ENCODE measurements around the gene STMND1.

STMND1 gene

DNA sequence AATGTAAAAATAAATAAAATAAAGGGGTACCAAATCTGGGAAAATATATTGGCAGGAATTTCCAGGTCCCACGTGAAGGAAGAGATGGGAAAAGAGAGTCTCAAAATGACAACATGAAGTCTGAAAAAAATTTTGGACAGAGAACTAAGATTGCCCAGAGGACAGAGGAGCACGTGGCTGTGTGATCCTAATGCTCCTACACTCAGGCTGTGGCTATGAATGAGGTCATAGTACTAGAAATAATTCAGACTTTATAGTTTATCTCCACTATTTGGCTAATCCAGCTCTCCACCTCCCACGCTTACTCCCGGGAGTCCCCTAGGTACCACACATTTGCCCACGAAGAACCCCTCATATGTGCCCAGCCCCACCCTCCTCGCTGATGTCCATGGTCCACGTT, 42.8 kb upstream of the STMND1 start:
- TF ChIP-seq FOXM1 (IDR thresholded peaks at IDR 0.05; ENCODE audit: borderline replicate concordance, low read depth) (no peak), TAF1 (IDR thresholded peaks at IDR 0.05; ENCODE audit: low read depth) (no peak), MAX (IDR thresholded peaks at IDR 0.05) (no peak), YY1 (IDR thresholded peaks at IDR 0.05; ENCODE audit: low read depth) (no peak), CREB1 (IDR thresholded peaks at IDR 0.05; ENCODE audit: low read depth) (no peak)
- TF ChIP-seq, protein P1, sequence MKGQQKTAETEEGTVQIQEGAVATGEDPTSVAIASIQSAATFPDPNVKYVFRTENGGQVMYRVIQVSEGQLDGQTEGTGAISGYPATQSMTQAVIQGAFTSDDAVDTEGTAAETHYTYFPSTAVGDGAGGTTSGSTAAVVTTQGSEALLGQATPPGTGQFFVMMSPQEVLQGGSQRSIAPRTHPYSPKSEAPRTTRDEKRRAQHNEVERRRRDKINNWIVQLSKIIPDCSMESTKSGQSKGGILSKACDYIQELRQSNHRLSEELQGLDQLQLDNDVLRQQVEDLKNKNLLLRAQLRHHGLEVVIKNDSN (IDR thresholded peaks at IDR 0.05) = no peak

- TF ChIP-seq MAX (IDR thresholded peaks at IDR 0.05) (no peak), CREB1 (IDR thresholded peaks at IDR 0.05; ENCODE audit: low read depth) (no peak)
These were observed 42.0 kb upstream of the STMND1 start for GRCh38 chr6:17059850-17060249.

DNA sequence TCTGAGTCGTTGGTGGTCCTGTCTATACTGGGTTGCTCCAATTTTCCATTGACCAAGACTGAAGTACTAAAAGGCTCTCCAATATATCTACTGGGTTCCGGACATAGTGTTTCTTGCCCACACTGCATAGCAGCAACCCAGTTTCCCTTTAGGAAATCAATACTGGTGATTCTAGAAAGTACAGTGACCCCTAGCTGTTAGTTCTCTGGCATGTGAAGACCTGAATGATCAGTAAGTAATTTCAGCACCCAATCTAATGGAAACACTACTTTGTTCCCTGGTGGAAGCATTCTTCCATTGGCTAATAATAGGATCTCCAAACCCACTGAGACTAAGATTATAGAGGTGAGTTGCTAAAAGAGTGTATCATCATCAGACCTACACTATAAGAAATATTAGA, 40.8 kb upstream of the STMND1 start:
- TF ChIP-seq CEBPB (IDR thresholded peaks at IDR 0.05) (no peak), TEAD4 (IDR thresholded peaks at IDR 0.05) (no peak), MAX (IDR thresholded peaks at IDR 0.05) (no peak), EGR1 (IDR thresholded peaks at IDR 0.05) (no peak), TCF12 (IDR thresholded peaks at IDR 0.05; ENCODE audit: low read depth) (no peak), FOXM1 (IDR thresholded peaks at IDR 0.05; ENCODE audit: borderline replicate concordance, low read depth) (no peak), REST (IDR thresholded peaks at IDR 0.05; ENCODE audit: low read depth) (no peak)

- TF ChIP-seq CREB1 (IDR thresholded peaks at IDR 0.05; ENCODE audit: low read depth) (no peak), ZBTB7A (IDR thresholded peaks at IDR 0.05; ENCODE audit: low read depth) (no peak), EP300 (IDR thresholded peaks at IDR 0.05; ENCODE audit: borderline replicate concordance) (no peak), TCF12 (IDR thresholded peaks at IDR 0.05; ENCODE audit: low read depth) (no peak), CEBPB (IDR thresholded peaks at IDR 0.05) (no peak), EGR1 (IDR thresholded peaks at IDR 0.05) (no peak), TEAD4 (IDR thresholded peaks at IDR 0.05) (no peak), RAD21 (IDR thresholded peaks at IDR 0.05; ENCODE audit: low read depth) (no peak), YY1 (IDR thresholded peaks at IDR 0.05; ENCODE audit: low read depth) (no peak), NFIC (IDR thresholded peaks at IDR 0.05) (no peak), MAX (IDR thresholded peaks at IDR 0.05) (no peak), FOXM1 (IDR thresholded peaks at IDR 0.05; ENCODE audit: borderline replicate concordance, low read depth) (no peak)
These were observed 38.9 kb upstream of the STMND1 start for GRCh38 chr6:17062871-17063440.

GRCh38 chr6:17064975-17065374, 36.9 kb upstream of the STMND1 start:
- TF ChIP-seq CEBPB (IDR thresholded peaks at IDR 0.05) (no peak), MAX (IDR thresholded peaks at IDR 0.05) (no peak)

DNA sequence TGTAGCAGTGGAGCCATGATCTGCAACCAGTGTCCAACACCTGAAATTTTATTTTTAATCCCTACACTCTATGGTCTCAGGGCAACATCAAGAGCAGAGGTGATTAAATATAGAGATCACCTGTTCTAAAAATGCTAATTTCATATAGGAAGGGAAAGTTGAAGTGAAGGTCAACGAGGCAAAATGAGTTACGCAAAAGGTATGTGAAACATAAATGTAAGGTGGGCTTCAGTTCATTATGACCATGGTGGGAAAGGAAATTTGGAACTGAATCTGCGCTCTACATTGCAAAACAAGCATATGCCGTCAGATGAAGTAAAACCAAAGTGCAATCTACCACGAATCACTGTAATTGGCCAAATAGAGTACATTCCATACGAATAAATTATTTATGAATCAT, 35.2 kb upstream of the STMND1 start:
- TF ChIP-seq CREB1 (IDR thresholded peaks at IDR 0.05; ENCODE audit: low read depth) (no peak), RAD21 (IDR thresholded peaks at IDR 0.05; ENCODE audit: low read depth) (no peak), ZBTB7A (IDR thresholded peaks at IDR 0.05; ENCODE audit: low read depth) (no peak), EGR1 (IDR thresholded peaks at IDR 0.05) (no peak), YY1 (IDR thresholded peaks at IDR 0.05; ENCODE audit: low read depth) (no peak), REST (IDR thresholded peaks at IDR 0.05; ENCODE audit: low read depth) (no peak), TCF12 (IDR thresholded peaks at IDR 0.05; ENCODE audit: low read depth) (no peak), TEAD4 (IDR thresholded peaks at IDR 0.05) (no peak), FOXM1 (IDR thresholded peaks at IDR 0.05; ENCODE audit: borderline replicate concordance, low read depth) (no peak), NFIC (IDR thresholded peaks at IDR 0.05) (no peak), CEBPB (IDR thresholded peaks at IDR 0.05) (no peak), TAF1 (IDR thresholded peaks at IDR 0.05; ENCODE audit: low read depth) (no peak)
- TF ChIP-seq, protein P1 (IDR thresholded peaks at IDR 0.05) = no peak
